ENCODE results near the gene PPL. TPM values are rescaled to one million over a fixed set of nuclear protein-coding genes. Genes with fewer than 3 reads are reported as not detected.

PPL gene
- total RNA-seq, 2 donors from 2014 or later: not detected

- Mint-ChIP-seq H3K36me3 (ENCODE audit: low read depth) (peaks cover 12% of the 10 kb centered on the region), H3K4me3 (no peak overlapping the region), H3K4me1 (peaks cover 3% of the 10 kb centered on the region), H3K27me3 (no peaks in the 10 kb centered on the region), H3K27ac (no peak overlapping the region)
- no peak for ATAC-seq
- DNase-seq: no peak
- no peaks in the 10 kb centered on the region for H3K9me3 ChIP-seq (ENCODE audit: control insufficient read depth, low read length, poor library complexity, severe bottlenecking)
Measured at GRCh38 chr16:4880006-4880580, 56.9 kb downstream of the PPL start.

- no peak overlapping the region for H3K27ac Mint-ChIP-seq
- ATAC-seq: no peak
- H3K4me1 Mint-ChIP-seq: no peaks in the 10 kb centered on the region
- no peaks in the 10 kb centered on the region for H3K27me3 Mint-ChIP-seq
- H3K4me3 Mint-ChIP-seq: no peak overlapping the region
- H3K36me3 Mint-ChIP-seq (ENCODE audit: low read depth): peaks cover 6% of the 10 kb centered on the region
- H3K9me3 ChIP-seq (ENCODE audit: control insufficient read depth, low read length, poor library complexity, severe bottlenecking): no peaks in the 10 kb centered on the region
- no peak for DNase-seq
Measured at GRCh38 chr16:4879049-4879448, 57.9 kb downstream of the PPL start.

- Mint-ChIP-seq H3K27me3 (no peaks in the 10 kb centered on the region), H3K4me3 (no peak overlapping the region), H3K4me1 (no peaks in the 10 kb centered on the region), H3K36me3 (ENCODE audit: low read depth) (peaks cover 6% of the 10 kb centered on the region), H3K27ac (no peak overlapping the region)
- no peak for ATAC-seq
- DNase-seq: no peak
- H3K9me3 ChIP-seq (ENCODE audit: control insufficient read depth, low read length, poor library complexity, severe bottlenecking): no peaks in the 10 kb centered on the region
Measured at GRCh38 chr16:4877380-4877685, 59.6 kb downstream of the PPL start.

- no peak for DNase-seq
- peaks cover 8% of the 10 kb centered on the region for H3K36me3 Mint-ChIP-seq (ENCODE audit: low read depth)
- peak overlapping the region; percentile 21 for H3K4me3 Mint-ChIP-seq
- no peaks in the 10 kb centered on the region for H3K9me3 ChIP-seq (ENCODE audit: control insufficient read depth, low read length, poor library complexity, severe bottlenecking)
- no peaks in the 10 kb centered on the region for H3K4me1 Mint-ChIP-seq
- H3K27me3 Mint-ChIP-seq: no peaks in the 10 kb centered on the region
- ATAC-seq: no peak
- no peak overlapping the region for H3K27ac Mint-ChIP-seq
Measured at GRCh38 chr16:4876646-4877379, 60.1 kb downstream of the PPL start.

GRCh38 chr16:4874666-4875065, 62.3 kb downstream of the PPL start:
- Mint-ChIP-seq H3K36me3 (ENCODE audit: low read depth) (peaks cover 12% of the 10 kb centered on the region), H3K27ac (no peak overlapping the region), H3K4me3 (peak overlapping the region; percentile 31), H3K4me1 (peaks cover 6% of the 10 kb centered on the region), H3K27me3 (no peaks in the 10 kb centered on the region)
- no peak for DNase-seq
- no peaks in the 10 kb centered on the region for H3K9me3 ChIP-seq (ENCODE audit: control insufficient read depth, low read length, poor library complexity, severe bottlenecking)
- ATAC-seq: no peak

GRCh38 chr16:4873091-4873490, 63.9 kb downstream of the PPL start:
- no peaks in the 10 kb centered on the region for H3K9me3 ChIP-seq (ENCODE audit: control insufficient read depth, low read length, poor library complexity, severe bottlenecking)
- ATAC-seq (no peak), DNase-seq (no peak)
- Mint-ChIP-seq H3K27me3 (no peaks in the 10 kb centered on the region), H3K36me3 (ENCODE audit: low read depth) (peaks cover 19% of the 10 kb centered on the region), H3K4me3 (no peak overlapping the region), H3K27ac (no peak overlapping the region), H3K4me1 (peaks cover 9% of the 10 kb centered on the region)

GRCh38 chr16:4871071-4871470, 65.9 kb downstream of the PPL start:
- no peak for ATAC-seq
- Mint-ChIP-seq H3K4me3 (no peak overlapping the region), H3K36me3 (ENCODE audit: low read depth) (peaks cover 20% of the 10 kb centered on the region), H3K27ac (no peak overlapping the region), H3K4me1 (peaks cover 17% of the 10 kb centered on the region), H3K27me3 (no peaks in the 10 kb centered on the region)
- no peak for DNase-seq
- no peaks in the 10 kb centered on the region for H3K9me3 ChIP-seq (ENCODE audit: control insufficient read depth, low read length, poor library complexity, severe bottlenecking)

- ATAC-seq (no peak), DNase-seq (no peak)
- H3K4me3 Mint-ChIP-seq: no peak overlapping the region
- no peaks in the 10 kb centered on the region for H3K9me3 ChIP-seq (ENCODE audit: control insufficient read depth, low read length, poor library complexity, severe bottlenecking)
- no peaks in the 10 kb centered on the region for H3K27me3 Mint-ChIP-seq
- H3K36me3 Mint-ChIP-seq (ENCODE audit: low read depth): peaks cover 19% of the 10 kb centered on the region
- peaks cover 17% of the 10 kb centered on the region for H3K4me1 Mint-ChIP-seq
- no peak overlapping the region for H3K27ac Mint-ChIP-seq
Measured at GRCh38 chr16:4870138-4870671, 66.7 kb downstream of the PPL start.

- ATAC-seq: no peak
- Mint-ChIP-seq H3K4me1 (peaks cover 22% of the 10 kb centered on the region), H3K36me3 (ENCODE audit: low read depth) (peaks cover 17% of the 10 kb centered on the region), H3K4me3 (no peak overlapping the region), H3K27me3 (no peaks in the 10 kb centered on the region), H3K27ac (no peak overlapping the region)
- no peaks in the 10 kb centered on the region for H3K9me3 ChIP-seq (ENCODE audit: control insufficient read depth, low read length, poor library complexity, severe bottlenecking)
- DNase-seq: no peak
Measured at GRCh38 chr16:4869147-4869805, 67.7 kb downstream of the PPL start.

- no peak for DNase-seq
- peaks cover 22% of the 10 kb centered on the region for H3K4me1 Mint-ChIP-seq
- ATAC-seq: no peak
- peak overlapping the region; percentile 31 for H3K4me3 Mint-ChIP-seq
- H3K27me3 Mint-ChIP-seq: no peaks in the 10 kb centered on the region
- peaks cover 17% of the 10 kb centered on the region for H3K36me3 Mint-ChIP-seq (ENCODE audit: low read depth)
- no peaks in the 10 kb centered on the region for H3K9me3 ChIP-seq (ENCODE audit: control insufficient read depth, low read length, poor library complexity, severe bottlenecking)
- no peak overlapping the region for H3K27ac Mint-ChIP-seq
Measured at GRCh38 chr16:4868535-4868934, 68.4 kb downstream of the PPL start.

GRCh38 chr16:4868026-4868425, 68.9 kb downstream of the PPL start:
- H3K27me3 Mint-ChIP-seq: no peaks in the 10 kb centered on the region
- no peak overlapping the region for H3K27ac Mint-ChIP-seq
- H3K9me3 ChIP-seq (ENCODE audit: control insufficient read depth, low read length, poor library complexity, severe bottlenecking): no peaks in the 10 kb centered on the region
- H3K4me3 Mint-ChIP-seq: no peak overlapping the region
- no peak for ATAC-seq
- no peak for DNase-seq
- H3K4me1 Mint-ChIP-seq: peaks cover 22% of the 10 kb centered on the region
- peaks cover 17% of the 10 kb centered on the region for H3K36me3 Mint-ChIP-seq (ENCODE audit: low read depth)

GRCh38 chr16:4866586-4866985, 70.4 kb downstream of the PPL start:
- no peak for DNase-seq
- peaks cover 14% of the 10 kb centered on the region for H3K36me3 Mint-ChIP-seq (ENCODE audit: low read depth)
- H3K27me3 Mint-ChIP-seq: no peaks in the 10 kb centered on the region
- peak overlapping the region; percentile 81 for H3K27ac Mint-ChIP-seq
- H3K4me3 Mint-ChIP-seq: no peak overlapping the region
- ATAC-seq: no peak
- no peaks in the 10 kb centered on the region for H3K9me3 ChIP-seq (ENCODE audit: control insufficient read depth, low read length, poor library complexity, severe bottlenecking)
- H3K4me1 Mint-ChIP-seq: peaks cover 24% of the 10 kb centered on the region

GRCh38 chr16:4865231-4865860, 71.6 kb downstream of the PPL start:
- H3K36me3 Mint-ChIP-seq (ENCODE audit: low read depth): peaks cover 12% of the 10 kb centered on the region
- no peaks in the 10 kb centered on the region for H3K27me3 Mint-ChIP-seq
- peaks cover 20% of the 10 kb centered on the region for H3K4me1 Mint-ChIP-seq
- no peak for ATAC-seq
- H3K4me3 Mint-ChIP-seq: no peak overlapping the region
- H3K9me3 ChIP-seq (ENCODE audit: control insufficient read depth, low read length, poor library complexity, severe bottlenecking): no peaks in the 10 kb centered on the region
- H3K27ac Mint-ChIP-seq: no peak overlapping the region
- no peak for DNase-seq

Data from T-helper 17 cell (primary cell).